Natural killer cell (primary cell): ENCODE measurements around the gene TGFBR2. TPM values are rescaled to one million over a fixed set of nuclear protein-coding genes. Genes with fewer than 3 reads are reported as not detected.

ENCODE experiments used
- ATAC-seq, 3 donors: fragments of 150-1000 bp in 2 of 3; fragments of 200-7000 bp in 1 of 3; cut with Tn5 transposase; 1 replicate in 1 of 3; 2 replicates in 2 of 3; pipeline ENCODE4 v1.10.0; 2021; ENCODE audit warnings: mild to moderate bottlenecking in 2 of 3, moderate library complexity in 2 of 3
- DNase-seq, 2 donors: peaks; one replicate each; pipeline versions ENCODE4 v3.0.0 to v3.0.0-alpha.2; 2013 to 2021; ENCODE audit warnings: mixed read lengths in 1 of 2
- H3K27ac ChIP-seq: one replicate; pipeline ENCODE4 v1.5.1; 2013; ENCODE audit warnings: mild to moderate bottlenecking, low read length
- H3K27me3 ChIP-seq: one replicate; pipeline ENCODE4 v1.6.1; 2013; ENCODE audit warnings: low read length; ENCODE audit not compliant: control insufficient read depth, insufficient read depth
- H3K36me3 ChIP-seq: one replicate; pipeline ENCODE4 v1.6.1; 2013; ENCODE audit warnings: low read length; ENCODE audit not compliant: control insufficient read depth, insufficient read depth
- H3K4me1 ChIP-seq: one replicate; pipeline ENCODE4 v1.6.1; 2013; ENCODE audit warnings: low read length; ENCODE audit not compliant: control insufficient read depth, insufficient read depth
- H3K4me3 ChIP-seq: one replicate; pipeline ENCODE4 v1.5.1; 2013; ENCODE audit warnings: low read length
- H3K9me3 ChIP-seq: one replicate; pipeline ENCODE4 v1.6.1; 2013; ENCODE audit warnings: low read length; ENCODE audit not compliant: control insufficient read depth, insufficient read depth
- H3K27ac Mint-ChIP-seq, 2 donors: one replicate each; pipeline ENCODE4 v1.8.0; 2022; ENCODE audit warnings: mild to moderate bottlenecking in 2 of 2, mixed read lengths in 2 of 2, moderate library complexity in 1 of 2
- H3K27me3 Mint-ChIP-seq, 2 donors: one replicate each; pipeline ENCODE4 v1.8.0; 2022; ENCODE audit warnings: low read depth in 2 of 2, mixed read lengths in 2 of 2
- H3K36me3 Mint-ChIP-seq: one replicate; pipeline ENCODE4 v1.8.0; 2022; ENCODE audit warnings: mixed read lengths
- H3K4me1 Mint-ChIP-seq, 2 donors: one replicate each; pipeline ENCODE4 v1.8.0; 2022; ENCODE audit warnings: mixed read lengths in 2 of 2
- H3K4me3 Mint-ChIP-seq: one replicate; pipeline ENCODE4 v1.8.0; 2022; ENCODE audit warnings: mild to moderate bottlenecking, moderate library complexity, mixed read lengths
- H3K9me3 Mint-ChIP-seq, 2 donors: one replicate each; pipeline ENCODE4 v1.8.0; 2022; ENCODE audit warnings: mixed read lengths in 2 of 2
- WGBS: methylation state at CpG from one replicate; pipeline ENCODE4 v1.1.7; 2013; ENCODE audit warnings: missing lambda C conversion rate; ENCODE audit not compliant: insufficient coverage; 5-methylcytosine and 5-hydroxymethylcytosine counted together
- intact Hi-C: fragments of 100-400 bp; cut with micrococcal nuclease; formaldehyde crosslinking; loops from one replicate; pipeline ENCODE4 v1.14.2; 2022
- total RNA-seq, 4 donors: library from RNA; stranded (reverse); fragments of 120-200 nt in 1 of 4; gene quantifications; one replicate each; pipeline versions ENCODE4 v1.2.3 to v1.2.4, GENCODE V29; 2013 to 2022
- TF ChIP-seq, protein P1 (sequence below): fragments of 200-600 bp; IDR thresholded peaks from one replicate; pipeline ENCODE4 v1.8.0; 2022; ENCODE audit warnings: antibody characterized with exemption

The TGFBR2 gene
- total RNA-seq, 3 donors from 2014 or later (not counting 1 experiment from before 2014, with no cell fraction given), result 70.4 to 113 (median 99.3) TPM

DNA sequence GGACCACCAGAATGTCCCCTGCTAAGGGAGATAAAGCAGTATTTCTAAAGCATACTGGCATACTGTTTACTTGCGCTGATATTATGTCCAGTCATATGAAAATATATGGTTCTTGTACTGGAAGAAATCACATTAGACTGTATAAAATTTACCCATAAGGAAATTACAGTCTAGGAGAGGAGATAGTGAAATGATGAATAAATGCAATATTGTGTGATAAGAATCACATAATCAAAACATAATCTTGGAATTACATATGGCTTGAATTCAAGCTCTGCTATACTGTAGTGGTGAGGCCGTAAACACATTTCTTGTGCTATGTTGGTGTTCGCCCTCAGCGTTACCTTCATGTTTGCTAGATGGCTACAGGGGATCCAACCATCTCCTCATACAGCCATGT lies 20.7 kb upstream of the TGFBR2 start:
- intact Hi-C loops, result no loop called here
- no peaks in the 10 kb centered on the region for H3K9me3 ChIP-seq
- H3K4me3 Mint-ChIP-seq, result no peak overlapping the region

DNA sequence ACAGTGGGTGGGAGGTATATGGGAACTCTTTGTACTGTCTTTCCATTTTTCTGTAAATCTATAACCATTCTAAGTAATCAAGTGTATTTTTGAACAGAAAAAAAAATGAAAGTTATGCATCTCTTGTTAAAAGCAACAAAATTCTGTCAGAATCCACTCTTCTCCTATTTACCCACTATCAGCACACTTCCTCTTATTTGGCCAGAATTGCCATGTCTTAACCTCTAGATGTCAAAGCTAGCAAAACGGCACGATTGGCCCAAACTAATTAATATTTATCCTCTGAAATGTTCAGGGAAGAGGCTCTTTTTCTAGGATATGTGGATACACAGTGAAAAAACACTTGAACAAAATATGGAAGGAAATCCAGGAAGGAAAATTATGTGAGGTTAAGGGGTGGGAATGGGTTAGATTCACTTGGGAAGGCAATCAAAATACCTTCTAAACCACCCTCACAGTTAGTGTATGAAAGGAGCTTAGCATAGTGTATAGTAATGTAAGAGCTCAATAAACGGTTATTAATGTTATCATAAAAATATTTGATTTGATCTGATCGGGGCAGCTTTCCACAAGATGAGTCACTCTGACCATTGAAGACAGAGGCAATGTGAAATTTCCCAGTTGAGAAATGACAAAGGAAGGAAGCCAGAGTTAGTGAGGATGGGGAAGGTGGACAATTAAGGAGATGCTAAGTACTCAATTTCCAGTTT lies 20.1 kb upstream of the TGFBR2 start:
- no peaks in the 10 kb centered on the region for H3K27me3 ChIP-seq
- intact Hi-C loops, result no loop called here
- no peak overlapping the region for H3K4me3 ChIP-seq
- H3K4me1 Mint-ChIP-seq, result no peaks in the 10 kb centered on the region
- H3K36me3 Mint-ChIP-seq, result no peaks in the 10 kb centered on the region
- H3K27ac ChIP-seq, result no peak overlapping the region
- H3K36me3 ChIP-seq, result no peaks in the 10 kb centered on the region
- H3K9me3 ChIP-seq, result no peaks in the 10 kb centered on the region
- H3K9me3 Mint-ChIP-seq, result no peaks in the 10 kb centered on the region
- DNase-seq, result no peak
- TF ChIP-seq, protein P1, sequence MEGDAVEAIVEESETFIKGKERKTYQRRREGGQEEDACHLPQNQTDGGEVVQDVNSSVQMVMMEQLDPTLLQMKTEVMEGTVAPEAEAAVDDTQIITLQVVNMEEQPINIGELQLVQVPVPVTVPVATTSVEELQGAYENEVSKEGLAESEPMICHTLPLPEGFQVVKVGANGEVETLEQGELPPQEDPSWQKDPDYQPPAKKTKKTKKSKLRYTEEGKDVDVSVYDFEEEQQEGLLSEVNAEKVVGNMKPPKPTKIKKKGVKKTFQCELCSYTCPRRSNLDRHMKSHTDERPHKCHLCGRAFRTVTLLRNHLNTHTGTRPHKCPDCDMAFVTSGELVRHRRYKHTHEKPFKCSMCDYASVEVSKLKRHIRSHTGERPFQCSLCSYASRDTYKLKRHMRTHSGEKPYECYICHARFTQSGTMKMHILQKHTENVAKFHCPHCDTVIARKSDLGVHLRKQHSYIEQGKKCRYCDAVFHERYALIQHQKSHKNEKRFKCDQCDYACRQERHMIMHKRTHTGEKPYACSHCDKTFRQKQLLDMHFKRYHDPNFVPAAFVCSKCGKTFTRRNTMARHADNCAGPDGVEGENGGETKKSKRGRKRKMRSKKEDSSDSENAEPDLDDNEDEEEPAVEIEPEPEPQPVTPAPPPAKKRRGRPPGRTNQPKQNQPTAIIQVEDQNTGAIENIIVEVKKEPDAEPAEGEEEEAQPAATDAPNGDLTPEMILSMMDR, result no peak
- H3K4me1 ChIP-seq, result no peaks in the 10 kb centered on the region
- peaks cover 0 to 3% of the 10 kb centered on the region in 2 donors for H3K27me3 Mint-ChIP-seq
- H3K27ac Mint-ChIP-seq, result no peak overlapping the region
- H3K4me3 Mint-ChIP-seq, result no peak overlapping the region
- ATAC-seq, result no peak
- WGBS, result 94% methylated on average over 2 of the region's 4 CpGs

More for the DNA sequence above, 20.7 kb upstream of the TGFBR2 start:
- Histone ChIP-seq H3K27ac (no peak overlapping the region), H3K36me3 (no peaks in the 10 kb centered on the region), H3K27me3 (no peaks in the 10 kb centered on the region), H3K4me3 (no peak overlapping the region), H3K4me1 (no peaks in the 10 kb centered on the region)
- no peaks in the 10 kb centered on the region for H3K36me3 Mint-ChIP-seq
- ATAC-seq (no peak), DNase-seq (no peak)
- no peaks in the 10 kb centered on the region for H3K4me1 Mint-ChIP-seq
- peaks cover 0 to 3% of the 10 kb centered on the region in 2 donors for H3K27me3 Mint-ChIP-seq
- no peak overlapping the region for H3K27ac Mint-ChIP-seq
- no peaks in the 10 kb centered on the region for H3K9me3 Mint-ChIP-seq
- 100% methylated on average over 1 of the region's 4 CpGs for WGBS
- TF ChIP-seq, protein P1, result no peak

DNA sequence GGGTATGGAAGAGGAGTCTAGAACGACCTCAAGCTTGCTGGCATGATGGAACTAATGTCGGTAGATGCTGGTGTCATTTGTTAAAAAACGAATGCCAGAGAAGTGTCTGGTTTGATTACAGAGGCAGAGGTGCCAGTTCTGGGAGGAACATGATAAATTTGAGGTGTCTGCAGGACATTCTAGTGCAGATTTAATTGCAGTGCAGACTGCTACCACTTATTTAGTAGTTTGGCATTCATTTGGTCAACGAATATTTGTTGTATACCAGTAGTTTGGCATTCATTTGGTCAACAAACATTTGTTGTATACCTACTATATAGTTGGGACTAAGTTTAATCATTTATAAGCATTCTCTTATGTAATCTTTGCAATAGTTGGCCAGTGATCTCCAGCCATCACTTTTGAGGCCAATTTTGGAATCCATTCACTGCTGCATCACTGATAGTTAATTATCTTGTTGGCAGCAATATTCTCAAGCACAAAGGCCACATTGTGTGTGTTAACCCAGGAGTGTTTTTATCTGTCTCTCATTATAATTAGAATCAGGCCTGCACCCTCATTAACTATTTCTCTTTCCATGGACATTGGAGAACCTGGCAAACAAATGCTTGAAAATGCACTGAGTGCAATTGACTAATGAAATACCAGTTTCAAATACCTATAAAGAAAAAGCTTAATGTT lies 19.5 kb upstream of the TGFBR2 start:
- no peak overlapping the region for H3K27ac ChIP-seq
- Mint-ChIP-seq H3K9me3 (no peaks in the 10 kb centered on the region), H3K4me3 (no peak overlapping the region), H3K27me3 (no peaks in the 10 kb centered on the region), H3K36me3 (no peaks in the 10 kb centered on the region), H3K27ac (no peak overlapping the region), H3K4me1 (no peaks in the 10 kb centered on the region)
- TF ChIP-seq, protein P1, result no peak
- intact Hi-C loops, result no loop called here
- H3K4me1 ChIP-seq, result no peaks in the 10 kb centered on the region
- 96% methylated on average over 4 of the region's 4 CpGs for WGBS
- no peak for DNase-seq
- no peak overlapping the region for H3K4me3 ChIP-seq
- no peaks in the 10 kb centered on the region for H3K9me3 ChIP-seq
- ATAC-seq, result no peak
- H3K36me3 ChIP-seq, result no peaks in the 10 kb centered on the region
- no peaks in the 10 kb centered on the region for H3K27me3 ChIP-seq
